Nephron (organoid): ENCODE measurements around the gene KPRP.

Experiments
- H3K27ac Mint-ChIP-seq, 3 experiments: 2 replicates each; pipeline ENCODE4 v1.8.0; 2020; ENCODE audit warnings: mixed read lengths in 3 of 3, mild to moderate bottlenecking in 2 of 3, moderate library complexity in 1 of 3
- H3K27me3 Mint-ChIP-seq: 2 replicates; pipeline ENCODE4 v1.8.0; 2021; ENCODE audit warnings: low read depth, mild to moderate bottlenecking, moderate library complexity, mixed read lengths
- H3K36me3 Mint-ChIP-seq: 2 replicates; pipeline ENCODE4 v1.8.0; 2020; ENCODE audit warnings: low read depth, mixed read lengths
- H3K4me1 Mint-ChIP-seq: 2 replicates; pipeline ENCODE4 v1.8.0; 2020; ENCODE audit warnings: mixed read lengths
- H3K4me3 Mint-ChIP-seq, 3 experiments: 2 replicates each; pipeline ENCODE4 v1.8.0; 2020; ENCODE audit warnings: mild to moderate bottlenecking in 3 of 3, mixed read lengths in 3 of 3, moderate library complexity in 2 of 3
- H3K9me3 Mint-ChIP-seq: 2 replicates; pipeline ENCODE4 v1.8.0; 2020; ENCODE audit warnings: mixed read lengths
- CTCF ChIP-seq, 3 experiments: fragments of 200-600 bp; sonication (generic); IDR thresholded peaks; one replicate each; pipeline ENCODE4 v1.5.0; 2021; ENCODE audit warnings: antibody characterized with exemption in 3 of 3; ENCODE audit not compliant: unreplicated experiment in 3 of 3

KPRP gene

GRCh38 chr1:152776361-152776760 is 18.5 kb downstream of the KPRP start:
- no peaks in the 10 kb centered on the region for H3K36me3 Mint-ChIP-seq
- H3K4me1 Mint-ChIP-seq, result no peaks in the 10 kb centered on the region

GRCh38 chr1:152777510-152778137 is 19.8 kb downstream of the KPRP start:
- H3K27me3 Mint-ChIP-seq, result no peaks in the 10 kb centered on the region
- H3K4me3 Mint-ChIP-seq, result no peak overlapping the region
- TF ChIP-seq CTCF (IDR thresholded peaks at IDR 0.05; ENCODE audit: unreplicated experiment in 3 of 3), result no peak
- H3K4me1 Mint-ChIP-seq, result no peaks in the 10 kb centered on the region
- H3K36me3 Mint-ChIP-seq, result no peaks in the 10 kb centered on the region
- H3K27ac Mint-ChIP-seq, result no peak overlapping the region
- H3K9me3 Mint-ChIP-seq, result peaks cover 37% of the 10 kb centered on the region

More at GRCh38 chr1:152776361-152776760, 18.5 kb downstream of the KPRP start:
- Mint-ChIP-seq H3K9me3 (peaks cover 40% of the 10 kb centered on the region), H3K27ac (no peak overlapping the region), H3K4me3 (no peak overlapping the region), H3K27me3 (no peaks in the 10 kb centered on the region)
- TF ChIP-seq CTCF (IDR thresholded peaks at IDR 0.05; ENCODE audit: unreplicated experiment in 3 of 3), result no peak

GRCh38 chr1:152783095-152783494 is 25.3 kb downstream of the KPRP start:
- peaks cover 2% of the 10 kb centered on the region for H3K36me3 Mint-ChIP-seq
- no peaks in the 10 kb centered on the region for H3K27me3 Mint-ChIP-seq
- H3K4me1 Mint-ChIP-seq, result no peaks in the 10 kb centered on the region
- peaks cover 24% of the 10 kb centered on the region for H3K9me3 Mint-ChIP-seq
- H3K27ac Mint-ChIP-seq, result no peak overlapping the region
- no peak overlapping the region for H3K4me3 Mint-ChIP-seq
- no peak for TF ChIP-seq CTCF (IDR thresholded peaks at IDR 0.05; ENCODE audit: unreplicated experiment in 3 of 3)

- Mint-ChIP-seq H3K27ac (no peak within 1 kb of the TSS), H3K9me3 (peaks cover 19% of the 10 kb centered on the region), H3K4me1 (no peaks in the 10 kb centered on the region), H3K4me3 (no peak within 1 kb of the TSS), H3K36me3 (peaks cover 4% of the 10 kb centered on the region), H3K27me3 (no peaks in the 10 kb centered on the region)
- TF ChIP-seq CTCF (IDR thresholded peaks at IDR 0.05; ENCODE audit: unreplicated experiment in 3 of 3), result no peak
Observed at GRCh38 chr1:152786077-152786476, 28.3 kb downstream of the KPRP start, which contains the start of gene LCE1E. Gene LCE1E, plus strand, starts transcription at chr1:152786257. Its CDS starts 1,043 bp downstream, at chr1:152787300.

- Mint-ChIP-seq H3K27me3 (no peaks in the 10 kb centered on the region), H3K9me3 (peaks cover 12% of the 10 kb centered on the region), H3K4me1 (no peaks in the 10 kb centered on the region), H3K4me3 (no peak overlapping the region), H3K36me3 (no peaks in the 10 kb centered on the region), H3K27ac (no peak overlapping the region)
- no peak for TF ChIP-seq CTCF (IDR thresholded peaks at IDR 0.05; ENCODE audit: unreplicated experiment in 3 of 3)
Observed at GRCh38 chr1:152795686-152796085, 37.9 kb downstream of the KPRP start.

- H3K36me3 Mint-ChIP-seq, result no peaks in the 10 kb centered on the region
- H3K4me1 Mint-ChIP-seq, result no peaks in the 10 kb centered on the region
- no peak within 1 kb of the TSS for H3K4me3 Mint-ChIP-seq
- H3K27ac Mint-ChIP-seq, result no peak within 1 kb of the TSS
- no peaks in the 10 kb centered on the region for H3K27me3 Mint-ChIP-seq
- peaks cover 18% of the 10 kb centered on the region for H3K9me3 Mint-ChIP-seq
- TF ChIP-seq CTCF (IDR thresholded peaks at IDR 0.05; ENCODE audit: unreplicated experiment in 3 of 3), result no peak
Observed at GRCh38 chr1:152796421-152796820, 38.6 kb downstream of the KPRP start, which contains the start of gene LCE1D. Gene LCE1D, plus strand, starts transcription at chr1:152796721. Its CDS starts 1,074 bp downstream, at chr1:152797795.
